Activated CD4-positive, alpha-beta T cell treated with anti-CD3 and anti-CD28 coated beads for 36 hours (primary cell): Measurements from ENCODE around the gene PDLIM5. TPM values are rescaled to one million over a fixed set of nuclear protein-coding genes. Genes with fewer than 3 reads are reported as not detected.

ENCODE experiments used
- ATAC-seq: fragments of 200-7000 bp; cut with Tn5 transposase; one replicate; pipeline ENCODE4 v1.10.0; 2021; ENCODE audit warnings: mild to moderate bottlenecking, moderate library complexity
- CTCF ChIA-PET: fragments of 350-600 bp; sonication (Branson Sonifier 250); formaldehyde crosslinking; loops from one replicate; lab custom pipeline; 2021; ENCODE audit warnings: antibody characterized with exemption; lab: Charles Lee
- POLR2A ChIA-PET: fragments of 350-600 bp; sonication (Branson Sonifier 250); formaldehyde crosslinking; loops from one replicate; lab custom pipeline; 2021; ENCODE audit warnings: antibody characterized with exemption, inconsistent platforms; lab: Charles Lee
- DNase-seq: peaks from one replicate; pipeline ENCODE4 v3.0.0-alpha.2; 2020
- H3K27ac Mint-ChIP-seq: one replicate; pipeline ENCODE4 v1.8.0; 2021; ENCODE audit warnings: mixed read lengths
- H3K27me3 Mint-ChIP-seq: one replicate; pipeline ENCODE4 v1.8.0; 2021; ENCODE audit warnings: mixed read lengths
- H3K36me3 Mint-ChIP-seq: one replicate; pipeline ENCODE4 v1.8.0; 2021; ENCODE audit warnings: low read depth, mixed read lengths
- H3K4me1 Mint-ChIP-seq: one replicate; pipeline ENCODE4 v1.8.0; 2021; ENCODE audit warnings: mixed read lengths
- H3K4me3 Mint-ChIP-seq: one replicate; pipeline ENCODE4 v1.8.0; 2021; ENCODE audit warnings: mild to moderate bottlenecking, moderate library complexity, mixed read lengths
- H3K9me3 Mint-ChIP-seq: one replicate; pipeline ENCODE4 v1.8.0; 2021; ENCODE audit warnings: low read depth, mixed read lengths
- intact Hi-C, 2 experiments: fragments of 100-400 bp; cut with DNase I in 1 of 2; cut with micrococcal nuclease in 1 of 2; formaldehyde crosslinking; loops; one replicate each; pipeline versions ENCODE4 v1.14.2 to v1.15.1; 2022 to 2024; cut with DNase I, micrococcal nuclease
- total RNA-seq, 2 experiments: library from RNA; stranded (reverse); gene quantifications; one replicate each; pipeline ENCODE4 v1.2.3, GENCODE V29; 2021

PDLIM5 gene
- total RNA-seq, 2 experiments from 2014 or later: 25.9 to 34.3 TPM

GRCh38 chr4:94640151-94640550 lies 188.4 kb downstream of the PDLIM5 start:
- no peaks in the 10 kb centered on the region for H3K27me3 Mint-ChIP-seq
- no peaks in the 10 kb centered on the region for H3K9me3 Mint-ChIP-seq
- ChIA-PET CTCF (no interaction called here), POLR2A (interaction anchor here (0.7 kb wide), 1 partner anchor 142 kb away, joined by 3 read pairs; no protein-coding TSS in a partner anchor)
- H3K4me3 Mint-ChIP-seq: no peak overlapping the region
- DNase-seq (no peak), ATAC-seq (no peak)
- H3K36me3 Mint-ChIP-seq: peaks cover 9% of the 10 kb centered on the region
- H3K4me1 Mint-ChIP-seq: no peaks in the 10 kb centered on the region
- intact Hi-C loops: no loop called here
- H3K27ac Mint-ChIP-seq: no peak overlapping the region

GRCh38 chr4:94641702-94642560 lies 190.2 kb downstream of the PDLIM5 start:
- ChIA-PET CTCF (interaction anchor here (1.6 kb wide), 1 partner anchor 15 kb away, joined by 6 read pairs; no protein-coding TSS in a partner anchor), POLR2A (no interaction called here)
- Mint-ChIP-seq H3K27me3 (no peaks in the 10 kb centered on the region), H3K4me3 (no peak overlapping the region), H3K36me3 (peaks cover 16% of the 10 kb centered on the region), H3K4me1 (no peaks in the 10 kb centered on the region), H3K27ac (no peak overlapping the region), H3K9me3 (no peaks in the 10 kb centered on the region)
- DNase-seq (no peak), ATAC-seq (no peak)
- intact Hi-C loops: no loop called here

- intact Hi-C loops: no loop called here
- CTCF ChIA-PET: interaction anchor here (1.6 kb wide), 1 partner anchor 16 kb away, joined by 6 read pairs; no protein-coding TSS in a partner anchor
- no peak for ATAC-seq
- H3K36me3 Mint-ChIP-seq: peaks cover 17% of the 10 kb centered on the region
- H3K4me1 Mint-ChIP-seq: no peaks in the 10 kb centered on the region
- H3K27ac Mint-ChIP-seq: no peak overlapping the region
- no peaks in the 10 kb centered on the region for H3K9me3 Mint-ChIP-seq
- no peak overlapping the region for H3K4me3 Mint-ChIP-seq
- no peaks in the 10 kb centered on the region for H3K27me3 Mint-ChIP-seq
- POLR2A ChIA-PET: no interaction called here
- no peak for DNase-seq
Observed at GRCh38 chr4:94642561-94642866, 190.8 kb downstream of the PDLIM5 start.

GRCh38 chr4:94648699-94649098 lies 197.0 kb downstream of the PDLIM5 start:
- CTCF ChIA-PET: no interaction called here
- DNase-seq: no peak
- no peaks in the 10 kb centered on the region for H3K27me3 Mint-ChIP-seq

GRCh38 chr4:94649381-94650133 lies 197.8 kb downstream of the PDLIM5 start:
- Mint-ChIP-seq H3K4me1 (no peaks in the 10 kb centered on the region), H3K27me3 (no peaks in the 10 kb centered on the region), H3K27ac (no peak overlapping the region), H3K4me3 (no peak overlapping the region), H3K36me3 (peaks cover 12% of the 10 kb centered on the region), H3K9me3 (no peaks in the 10 kb centered on the region)
- ATAC-seq (no peak), DNase-seq (no peak)
- CTCF ChIA-PET: no interaction called here
- intact Hi-C loops: no loop called here
- POLR2A ChIA-PET: no interaction called here

More at GRCh38 chr4:94648699-94649098, 197.0 kb downstream of the PDLIM5 start:
- Mint-ChIP-seq H3K36me3 (peaks cover 12% of the 10 kb centered on the region), H3K4me3 (no peak overlapping the region), H3K4me1 (no peaks in the 10 kb centered on the region), H3K27ac (no peak overlapping the region), H3K9me3 (no peaks in the 10 kb centered on the region)
- POLR2A ChIA-PET: no interaction called here
- no peak for ATAC-seq
- intact Hi-C loops: no loop called here

- peaks cover 10% of the 10 kb centered on the region for H3K36me3 Mint-ChIP-seq
- CTCF ChIA-PET: no interaction called here
- intact Hi-C loops: no loop called here
Observed at GRCh38 chr4:94650134-94650495, 198.4 kb downstream of the PDLIM5 start.

GRCh38 chr4:94650690-94651089 lies 198.9 kb downstream of the PDLIM5 start:
- peaks cover 8% of the 10 kb centered on the region for H3K36me3 Mint-ChIP-seq
- H3K9me3 Mint-ChIP-seq: no peaks in the 10 kb centered on the region
- H3K4me1 Mint-ChIP-seq: no peaks in the 10 kb centered on the region
- POLR2A ChIA-PET: no interaction called here
- ATAC-seq: no peak
- no peak for DNase-seq
- H3K27me3 Mint-ChIP-seq: no peaks in the 10 kb centered on the region
- no peak overlapping the region for H3K4me3 Mint-ChIP-seq
- CTCF ChIA-PET: no interaction called here
- H3K27ac Mint-ChIP-seq: no peak overlapping the region
- intact Hi-C loops: no loop called here

More at GRCh38 chr4:94650134-94650495, 198.4 kb downstream of the PDLIM5 start:
- H3K9me3 Mint-ChIP-seq: no peaks in the 10 kb centered on the region
- POLR2A ChIA-PET: no interaction called here
- H3K27me3 Mint-ChIP-seq: no peaks in the 10 kb centered on the region
- H3K4me1 Mint-ChIP-seq: no peaks in the 10 kb centered on the region
- no peak overlapping the region for H3K27ac Mint-ChIP-seq
- DNase-seq: no peak
- no peak for ATAC-seq
- no peak overlapping the region for H3K4me3 Mint-ChIP-seq

GRCh38 chr4:94653095-94653649 lies 201.4 kb downstream of the PDLIM5 start:
- Mint-ChIP-seq H3K27ac (no peak overlapping the region), H3K4me3 (no peak overlapping the region), H3K36me3 (peaks cover 5% of the 10 kb centered on the region), H3K4me1 (no peaks in the 10 kb centered on the region), H3K27me3 (no peaks in the 10 kb centered on the region), H3K9me3 (no peaks in the 10 kb centered on the region)
- ATAC-seq: no peak
- intact Hi-C loops: no loop called here
- ChIA-PET POLR2A (no interaction called here), CTCF (no interaction called here)
- DNase-seq: no peak

- ChIA-PET CTCF (interaction anchor here (0.6 kb wide), 1 partner anchor 32 kb away, joined by 3 read pairs; no protein-coding TSS in a partner anchor), POLR2A (no interaction called here)
- Mint-ChIP-seq H3K4me1 (no peaks in the 10 kb centered on the region), H3K9me3 (no peaks in the 10 kb centered on the region), H3K27me3 (no peaks in the 10 kb centered on the region), H3K4me3 (no peak overlapping the region), H3K27ac (no peak overlapping the region), H3K36me3 (peaks cover 7% of the 10 kb centered on the region)
- ATAC-seq (no peak), DNase-seq (no peak)
- intact Hi-C loops: no loop called here
Observed at GRCh38 chr4:94653984-94654609, 202.4 kb downstream of the PDLIM5 start.

GRCh38 chr4:94654714-94655113 lies 203.0 kb downstream of the PDLIM5 start:
- no peak for ATAC-seq
- intact Hi-C loops: no loop called here
- no peaks in the 10 kb centered on the region for H3K27me3 Mint-ChIP-seq
- H3K9me3 Mint-ChIP-seq: no peaks in the 10 kb centered on the region
- ChIA-PET CTCF (interaction anchor here (0.9 kb wide), 1 partner anchor 262 kb away, joined by 3 read pairs; no protein-coding TSS in a partner anchor), POLR2A (no interaction called here)
- DNase-seq: no peak
- H3K27ac Mint-ChIP-seq: no peak overlapping the region
- no peaks in the 10 kb centered on the region for H3K4me1 Mint-ChIP-seq
- H3K36me3 Mint-ChIP-seq: peaks cover 8% of the 10 kb centered on the region
- no peak overlapping the region for H3K4me3 Mint-ChIP-seq

GRCh38 chr4:94660614-94661013 lies 208.9 kb downstream of the PDLIM5 start:
- H3K27ac Mint-ChIP-seq: no peak overlapping the region
- no peaks in the 10 kb centered on the region for H3K4me1 Mint-ChIP-seq
- intact Hi-C loops: no loop called here
- no peaks in the 10 kb centered on the region for H3K27me3 Mint-ChIP-seq
- no peak overlapping the region for H3K4me3 Mint-ChIP-seq
- no peaks in the 10 kb centered on the region for H3K9me3 Mint-ChIP-seq
- CTCF ChIA-PET: no interaction called here
- POLR2A ChIA-PET: no interaction called here
- DNase-seq (no peak), ATAC-seq (no peak)
- H3K36me3 Mint-ChIP-seq: peaks cover 11% of the 10 kb centered on the region
